HepG2 (cell line): ENCODE results near the gene XRCC3. TPM values are rescaled to one million over a fixed set of nuclear protein-coding genes. Genes with fewer than 3 reads are reported as not detected.

Experiments used
- DNMT1 ChIP-seq: sonication (generic); formaldehyde crosslinking; IDR thresholded peaks from 2 replicates; pipeline ENCODE4 v1.5.1; 2020; ENCODE audit warnings: mild to moderate bottlenecking, missing genetic modification reagents
- HOMEZ ChIP-seq: IDR thresholded peaks from 2 replicates; pipeline ENCODE4 v1.6.1; 2016; ENCODE audit warnings: low read depth
- ZBTB4 ChIP-seq: sonication (generic); formaldehyde crosslinking; IDR thresholded peaks from 2 replicates; pipeline ENCODE4 v1.4.0; 2020; ENCODE audit warnings: missing genetic modification reagents, mild to moderate bottlenecking, borderline replicate concordance
- ZEB1 ChIP-seq: IDR thresholded peaks from 2 replicates; pipeline ENCODE4 v1.6.1; 2012; ENCODE audit warnings: mild to moderate bottlenecking, low read depth, inconsistent platforms; ENCODE audit not compliant: insufficient replicate concordance
- ZFP36 ChIP-seq: fragments of 150-350 bp; IDR thresholded peaks from 2 replicates; pipeline ENCODE4 v1.6.1; 2018; ENCODE audit warnings: borderline replicate concordance, low read length, low read depth; ENCODE audit not compliant: partially characterized antibody
- ZKSCAN1 ChIP-seq: fragments of 150-350 bp; IDR thresholded peaks from 2 replicates; pipeline ENCODE4 v1.6.1; 2014; ENCODE audit warnings: low read length
- polyA plus RNA-seq, 8 experiments: library from polyadenylated mRNA; depleted of rRNA in 3 of 8; stranded (reverse) in 7 of 8; unstranded in 1 of 8; fragments of >200 nt; fragmentation: Illumina TruSeq in 4 of 8; extraction: Trizol in 4 of 8; gene quantifications; 2 replicates each; pipeline versions ENCODE4 v1.2.1 to v1.2.3, GENCODE V29; 2011 to 2016; ENCODE audit warnings: low read depth in 4 of 8, missing spikeins in 1 of 8, mixed read lengths in 1 of 8; ENCODE audit not compliant: insufficient read depth in 1 of 8
- total RNA-seq, 5 experiments: library from RNA; depleted of rRNA; stranded (reverse); fragments of >200 nt; fragmentation: Illumina TruSeq; extraction: Trizol; gene quantifications; 2 replicates each; pipeline ENCODE4 v1.2.3, GENCODE V29; 2016; ENCODE audit warnings: low read depth in 1 of 5
- TF ChIP-seq, protein P1 (sequence below): sonication (generic); formaldehyde crosslinking; conservative IDR thresholded peaks from 2 replicates; pipeline ENCODE4 v1.4.0; 2020; ENCODE audit warnings: missing genetic modification reagents
- TF ChIP-seq, protein P2 (sequence below): sonication (generic); formaldehyde crosslinking; IDR thresholded peaks from 2 replicates; pipeline ENCODE4 v1.9.0; 2021; ENCODE audit warnings: mild to moderate bottlenecking, missing genetic modification reagents

Gene XRCC3
- total and polyA plus RNA-seq, 2 of the 13 experiments (the other 11 are each of a cell fraction or from before 2014, with no cell fraction given), result 5.4 to 25.8 TPM

- TF ChIP-seq, protein P1, sequence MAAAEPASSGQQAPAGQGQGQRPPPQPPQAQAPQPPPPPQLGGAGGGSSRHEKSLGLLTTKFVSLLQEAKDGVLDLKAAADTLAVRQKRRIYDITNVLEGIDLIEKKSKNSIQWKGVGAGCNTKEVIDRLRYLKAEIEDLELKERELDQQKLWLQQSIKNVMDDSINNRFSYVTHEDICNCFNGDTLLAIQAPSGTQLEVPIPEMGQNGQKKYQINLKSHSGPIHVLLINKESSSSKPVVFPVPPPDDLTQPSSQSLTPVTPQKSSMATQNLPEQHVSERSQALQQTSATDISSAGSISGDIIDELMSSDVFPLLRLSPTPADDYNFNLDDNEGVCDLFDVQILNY (CRISPR knock-in tag), result no peak
- no peak for TF ChIP-seq ZEB1
- no peak for TF ChIP-seq ZBTB4
- no peak for TF ChIP-seq HOMEZ (CRISPR knock-in tag)
- no peak for TF ChIP-seq ZKSCAN1
- no peak for TF ChIP-seq DNMT1 (CRISPR knock-in tag)
- no peak for TF ChIP-seq ZFP36
- TF ChIP-seq, protein P2, sequence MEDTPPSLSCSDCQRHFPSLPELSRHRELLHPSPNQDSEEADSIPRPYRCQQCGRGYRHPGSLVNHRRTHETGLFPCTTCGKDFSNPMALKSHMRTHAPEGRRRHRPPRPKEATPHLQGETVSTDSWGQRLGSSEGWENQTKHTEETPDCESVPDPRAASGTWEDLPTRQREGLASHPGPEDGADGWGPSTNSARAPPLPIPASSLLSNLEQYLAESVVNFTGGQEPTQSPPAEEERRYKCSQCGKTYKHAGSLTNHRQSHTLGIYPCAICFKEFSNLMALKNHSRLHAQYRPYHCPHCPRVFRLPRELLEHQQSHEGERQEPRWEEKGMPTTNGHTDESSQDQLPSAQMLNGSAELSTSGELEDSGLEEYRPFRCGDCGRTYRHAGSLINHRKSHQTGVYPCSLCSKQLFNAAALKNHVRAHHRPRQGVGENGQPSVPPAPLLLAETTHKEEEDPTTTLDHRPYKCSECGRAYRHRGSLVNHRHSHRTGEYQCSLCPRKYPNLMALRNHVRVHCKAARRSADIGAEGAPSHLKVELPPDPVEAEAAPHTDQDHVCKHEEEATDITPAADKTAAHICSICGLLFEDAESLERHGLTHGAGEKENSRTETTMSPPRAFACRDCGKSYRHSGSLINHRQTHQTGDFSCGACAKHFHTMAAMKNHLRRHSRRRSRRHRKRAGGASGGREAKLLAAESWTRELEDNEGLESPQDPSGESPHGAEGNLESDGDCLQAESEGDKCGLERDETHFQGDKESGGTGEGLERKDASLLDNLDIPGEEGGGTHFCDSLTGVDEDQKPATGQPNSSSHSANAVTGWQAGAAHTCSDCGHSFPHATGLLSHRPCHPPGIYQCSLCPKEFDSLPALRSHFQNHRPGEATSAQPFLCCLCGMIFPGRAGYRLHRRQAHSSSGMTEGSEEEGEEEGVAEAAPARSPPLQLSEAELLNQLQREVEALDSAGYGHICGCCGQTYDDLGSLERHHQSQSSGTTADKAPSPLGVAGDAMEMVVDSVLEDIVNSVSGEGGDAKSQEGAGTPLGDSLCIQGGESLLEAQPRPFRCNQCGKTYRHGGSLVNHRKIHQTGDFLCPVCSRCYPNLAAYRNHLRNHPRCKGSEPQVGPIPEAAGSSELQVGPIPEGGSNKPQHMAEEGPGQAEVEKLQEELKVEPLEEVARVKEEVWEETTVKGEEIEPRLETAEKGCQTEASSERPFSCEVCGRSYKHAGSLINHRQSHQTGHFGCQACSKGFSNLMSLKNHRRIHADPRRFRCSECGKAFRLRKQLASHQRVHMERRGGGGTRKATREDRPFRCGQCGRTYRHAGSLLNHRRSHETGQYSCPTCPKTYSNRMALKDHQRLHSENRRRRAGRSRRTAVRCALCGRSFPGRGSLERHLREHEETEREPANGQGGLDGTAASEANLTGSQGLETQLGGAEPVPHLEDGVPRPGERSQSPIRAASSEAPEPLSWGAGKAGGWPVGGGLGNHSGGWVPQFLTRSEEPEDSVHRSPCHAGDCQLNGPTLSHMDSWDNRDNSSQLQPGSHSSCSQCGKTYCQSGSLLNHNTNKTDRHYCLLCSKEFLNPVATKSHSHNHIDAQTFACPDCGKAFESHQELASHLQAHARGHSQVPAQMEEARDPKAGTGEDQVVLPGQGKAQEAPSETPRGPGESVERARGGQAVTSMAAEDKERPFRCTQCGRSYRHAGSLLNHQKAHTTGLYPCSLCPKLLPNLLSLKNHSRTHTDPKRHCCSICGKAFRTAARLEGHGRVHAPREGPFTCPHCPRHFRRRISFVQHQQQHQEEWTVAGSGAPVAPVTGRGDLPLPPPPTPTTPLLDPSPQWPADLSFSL (CRISPR knock-in tag), result no peak
Observed at GRCh38 chr14:103657471-103657870, 57.8 kb downstream of the XRCC3 start (continued).
